ENCODE data around the gene ATP8A2. TPM values are rescaled to one million over a fixed set of nuclear protein-coding genes. Genes with fewer than 3 reads are reported as not detected.
A peak's percentile ranks its signal among the peaks of the same experiment; 100 is the strongest.
"Not testable (repeated sequence)": the region's sequence is repeated elsewhere in the genome, so short reads cannot be mapped to it uniquely, and the experiment has no call there.

The ATP8A2 gene
- total RNA-seq, 1 experiment from 2014 or later, result 1.3 TPM

DNA sequence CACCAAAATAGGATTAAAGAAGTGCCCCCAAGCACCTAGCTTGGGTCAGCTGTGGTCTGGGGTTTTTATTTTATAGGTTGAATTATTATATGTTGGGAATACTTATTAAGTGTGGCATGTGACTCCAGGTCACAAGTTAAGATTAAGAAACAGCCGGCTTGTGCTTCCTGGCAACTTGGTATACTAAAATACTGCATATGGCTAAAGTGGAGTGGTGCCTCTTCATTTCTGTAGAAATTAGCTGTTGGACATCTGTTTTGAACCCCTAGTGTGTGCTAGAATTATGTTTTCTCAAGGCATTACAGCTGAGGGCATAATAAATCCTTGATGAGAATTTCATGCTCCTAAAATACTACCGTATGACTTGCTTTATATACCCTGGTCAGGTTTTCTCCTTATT, 393.5 kb downstream of the ATP8A2 start:
- DNase-seq (ENCODE audit: low read depth), result no peak

DNA sequence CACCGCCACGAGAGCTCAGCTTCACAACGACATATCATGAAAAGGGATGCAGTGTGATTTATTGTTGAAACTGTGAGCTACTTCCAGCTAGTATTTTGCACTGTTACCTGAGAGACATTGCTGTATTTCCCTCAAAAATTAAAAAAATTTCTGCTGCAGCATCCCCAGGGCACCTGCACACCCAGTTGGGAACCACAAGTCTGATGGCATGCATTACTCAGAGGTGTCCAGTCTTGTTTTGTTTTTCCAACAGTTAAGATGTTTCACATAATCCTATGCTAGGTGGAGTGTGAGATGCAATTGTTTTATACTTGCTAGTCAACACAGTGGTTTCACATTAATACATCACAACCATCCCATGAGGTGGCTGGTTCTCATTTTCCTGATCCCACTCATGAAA, 394.8 kb downstream of the ATP8A2 start:
- no peak for DNase-seq (ENCODE audit: low read depth)

- no peak for DNase-seq (ENCODE audit: low read depth)
Observed at GRCh38 chr13:25766991-25767390, 395.2 kb downstream of the ATP8A2 start.

DNA sequence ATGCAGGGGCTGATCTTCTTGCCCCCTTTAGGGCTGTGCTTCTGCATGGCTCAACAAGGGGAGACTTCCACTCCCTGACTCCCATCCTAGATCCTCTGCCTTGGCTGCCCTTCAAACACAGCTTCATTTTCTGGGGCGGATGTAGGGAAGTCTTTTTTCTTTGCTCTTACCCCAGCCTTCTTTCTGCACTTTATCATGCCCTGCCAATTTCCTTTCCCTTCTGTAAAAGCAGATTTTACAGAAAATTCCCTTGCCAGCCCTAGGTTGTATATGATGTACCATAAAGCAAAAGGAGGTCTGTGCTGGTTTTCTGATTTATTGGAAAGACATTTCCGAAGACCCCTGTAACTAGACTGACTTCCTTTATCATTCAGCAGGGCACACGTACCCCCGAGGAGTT, 396.6 kb downstream of the ATP8A2 start:
- DNase-seq (ENCODE audit: low read depth), result no peak

DNA sequence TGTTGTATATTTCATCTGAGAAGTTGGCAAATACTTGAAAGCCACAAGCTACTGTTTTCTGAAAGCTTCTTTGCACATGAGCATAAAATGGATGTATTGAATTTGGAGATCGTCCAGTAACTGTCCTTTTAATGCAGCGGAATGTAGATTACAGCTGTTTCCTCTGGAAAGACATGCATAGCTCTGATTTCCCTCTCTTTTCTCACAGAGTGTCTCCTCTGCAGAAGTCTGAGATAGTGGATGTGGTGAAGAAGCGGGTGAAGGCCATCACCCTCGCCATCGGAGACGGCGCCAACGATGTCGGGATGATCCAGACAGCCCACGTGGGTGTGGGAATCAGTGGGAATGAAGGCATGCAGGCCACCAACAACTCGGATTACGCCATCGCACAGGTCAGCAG, 397.1 kb downstream of the ATP8A2 start:
- DNase-seq (ENCODE audit: low read depth), result no peak

GRCh38 chr13:25770601-25771000, 398.8 kb downstream of the ATP8A2 start:
- DNase-seq (ENCODE audit: low read depth), result no peak

DNA sequence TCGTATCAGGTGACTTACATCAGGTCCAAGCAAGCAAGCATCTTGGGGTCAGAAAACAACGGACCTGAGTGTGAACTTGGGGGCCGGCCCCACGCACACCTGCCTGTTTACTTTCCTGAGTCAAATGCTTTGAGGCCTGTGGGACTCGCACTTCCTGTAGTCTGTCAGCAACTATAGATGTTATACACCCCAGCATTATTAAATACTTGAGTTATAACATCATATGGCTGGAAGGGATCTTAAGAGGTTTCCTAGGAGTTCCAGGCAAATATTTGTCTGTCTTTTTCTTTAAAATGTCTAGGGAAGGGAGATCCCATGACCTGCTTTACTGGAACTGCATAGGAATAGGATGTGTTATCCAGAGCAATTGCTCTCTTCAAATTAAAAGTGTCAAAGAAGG, 399.4 kb downstream of the ATP8A2 start:
- DNase-seq (ENCODE audit: low read depth), result peak; percentile 36

- peak; percentile 47 for DNase-seq (ENCODE audit: low read depth)
Observed at GRCh38 chr13:25771641-25772478, 400.1 kb downstream of the ATP8A2 start.

- not testable (repeated sequence) for DNase-seq (ENCODE audit: low read depth)
Observed at GRCh38 chr13:25772534-25772933, 400.8 kb downstream of the ATP8A2 start.

DNA sequence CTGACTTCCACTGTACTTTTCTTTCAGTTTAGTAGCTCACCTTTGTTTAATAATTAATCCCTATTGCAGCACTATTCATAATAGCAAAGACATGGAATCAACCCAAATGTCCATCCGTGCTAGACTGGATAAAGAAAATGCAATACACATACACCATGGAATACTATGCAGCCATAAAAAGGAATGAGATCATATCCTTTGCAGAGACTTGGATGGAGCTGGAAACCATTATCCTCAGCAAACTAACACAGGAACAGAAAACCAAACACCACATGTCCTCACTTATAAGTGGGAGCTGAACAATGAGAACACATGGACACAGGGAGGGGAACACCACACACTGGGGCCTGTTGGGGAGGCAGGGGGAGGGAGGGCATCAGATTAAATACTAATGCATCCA, 402.3 kb downstream of the ATP8A2 start:
- DNase-seq (ENCODE audit: low read depth), result not testable (repeated sequence)

DNA sequence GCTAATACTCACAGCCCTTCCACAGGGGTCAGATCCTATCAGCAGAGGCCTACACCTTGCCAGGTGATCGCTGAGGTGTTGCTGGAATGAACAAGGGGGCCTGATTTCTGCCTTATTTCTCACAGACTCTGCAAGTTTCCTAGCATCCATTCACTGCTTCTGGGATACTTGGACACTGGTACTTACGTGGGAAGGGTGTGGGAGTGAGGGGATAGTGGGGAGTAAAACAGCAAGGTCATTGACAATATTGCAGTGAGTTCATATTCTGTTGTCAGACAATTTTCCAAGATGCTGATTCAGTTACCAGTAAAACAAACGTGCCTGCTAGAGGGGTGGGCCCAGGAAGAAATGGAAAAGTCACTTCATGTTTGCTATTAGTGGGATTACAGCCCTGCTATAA, 403.5 kb downstream of the ATP8A2 start:
- DNase-seq (ENCODE audit: low read depth), result no peak

DNA sequence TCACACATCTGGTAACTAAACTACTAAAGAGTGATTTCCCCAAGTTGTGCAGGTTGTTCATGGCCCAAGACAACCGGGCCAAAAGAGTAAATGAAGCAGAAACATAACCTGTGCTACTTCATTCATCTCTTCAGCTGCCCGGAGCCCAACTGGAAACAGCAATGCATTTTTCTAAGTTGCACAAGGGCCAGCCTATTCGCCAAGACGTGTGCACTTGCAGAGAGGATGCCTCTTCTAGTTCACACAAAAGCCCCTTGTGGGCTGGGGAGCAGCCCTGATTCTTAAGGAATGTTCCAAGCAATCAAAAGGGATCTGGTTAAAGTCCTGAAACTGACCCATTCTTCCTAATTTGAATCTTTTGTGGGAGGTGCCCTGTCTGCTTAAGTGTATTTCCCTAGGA, 404.2 kb downstream of the ATP8A2 start:
- DNase-seq (ENCODE audit: low read depth), result peak; percentile 17

- DNase-seq (ENCODE audit: low read depth), result no peak
Observed at GRCh38 chr13:25776722-25777121, 404.9 kb downstream of the ATP8A2 start.

DNA sequence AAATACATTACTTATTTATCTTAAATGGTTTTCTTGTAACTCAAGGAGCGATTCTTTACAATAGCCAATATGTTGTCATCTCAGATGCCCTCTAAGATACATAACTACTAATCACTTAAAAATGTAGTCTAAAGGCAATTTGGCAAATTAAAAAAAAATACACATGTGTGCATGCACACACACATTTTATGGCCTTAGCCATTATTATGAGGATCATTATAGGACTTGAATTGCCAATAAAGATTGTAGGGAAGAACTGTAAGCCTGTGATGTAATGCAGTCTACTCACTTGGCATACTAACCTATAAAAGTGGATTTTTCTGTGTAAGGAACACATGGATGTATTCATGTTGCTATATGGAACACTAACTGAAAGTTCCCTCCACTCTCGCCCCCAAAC, 405.7 kb downstream of the ATP8A2 start:
- no peak for DNase-seq (ENCODE audit: low read depth)

- no peak for DNase-seq (ENCODE audit: low read depth)
Observed at GRCh38 chr13:25778365-25778764, 406.6 kb downstream of the ATP8A2 start.

DNA sequence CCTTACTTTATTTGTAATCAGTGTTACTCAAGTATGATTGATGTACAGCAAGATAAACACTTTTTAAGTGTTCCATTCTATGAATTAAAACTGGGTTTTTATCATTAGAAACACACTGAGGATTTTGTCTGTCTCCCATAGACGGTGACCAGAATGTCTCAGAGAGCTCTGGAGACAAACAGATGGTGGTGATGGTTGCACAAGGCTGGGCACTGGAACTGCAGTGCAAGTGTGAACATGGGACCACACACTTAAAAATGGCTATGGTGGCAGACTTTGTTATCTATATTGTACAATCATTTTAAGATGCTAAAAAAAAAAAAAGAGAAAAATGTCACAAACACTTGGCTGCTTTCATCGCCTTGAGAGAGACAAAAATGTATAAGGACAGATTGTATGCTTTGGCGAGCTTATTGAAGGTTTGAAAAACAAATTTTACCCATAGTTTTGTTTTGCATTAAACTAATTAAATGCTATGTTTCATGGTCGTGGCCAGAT, 407.1 kb downstream of the ATP8A2 start:
- no peak for DNase-seq (ENCODE audit: low read depth)

DNA sequence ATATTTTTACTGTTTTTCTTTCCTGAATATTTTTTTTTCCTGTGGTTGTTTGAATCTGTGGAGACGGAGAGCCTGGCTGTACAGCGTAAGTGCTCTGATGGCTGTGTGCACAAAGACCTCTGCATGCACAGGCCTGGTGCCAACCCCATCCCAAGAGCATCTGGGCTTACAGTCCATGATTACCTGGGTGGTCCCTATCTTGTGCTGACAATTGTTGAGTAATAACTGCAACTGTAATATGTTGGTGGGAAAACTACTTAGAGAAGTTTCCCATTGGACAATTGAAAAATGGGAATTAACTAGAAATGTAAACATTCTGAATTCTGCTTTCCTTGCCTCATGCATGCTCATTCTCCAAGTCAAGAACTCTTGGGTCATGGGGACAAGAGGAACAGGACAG, 411.3 kb downstream of the ATP8A2 start:
- DNase-seq (ENCODE audit: low read depth), result no peak

DNA sequence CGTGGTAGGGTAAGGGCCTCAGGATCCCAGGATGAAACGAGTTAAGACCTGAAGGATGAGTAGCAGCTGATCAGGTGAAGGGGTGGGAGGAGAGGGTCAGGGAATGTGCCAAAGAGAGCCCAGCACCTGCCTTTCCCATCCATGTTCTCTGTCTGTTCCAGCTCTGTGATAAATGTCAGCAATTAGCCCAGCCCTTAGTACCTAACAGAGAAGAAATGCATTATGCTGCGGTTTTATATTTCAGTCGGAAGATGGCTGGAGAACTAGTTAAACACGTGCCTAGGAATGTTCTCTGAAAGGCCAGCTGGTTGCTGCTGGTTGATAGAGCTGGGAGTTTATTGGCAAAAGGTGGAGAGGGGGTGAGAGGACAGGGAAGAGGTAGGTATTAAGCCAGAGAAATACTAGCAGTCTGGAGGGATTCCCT, 411.8 kb downstream of the ATP8A2 start:
- DNase-seq (ENCODE audit: low read depth), result no peak

- no peak for DNase-seq (ENCODE audit: low read depth)
Observed at GRCh38 chr13:25784119-25784518, 412.3 kb downstream of the ATP8A2 start.

GRCh38 chr13:25790137-25790536, 418.4 kb downstream of the ATP8A2 start:
- DNase-seq (ENCODE audit: low read depth), result not testable (repeated sequence)

GRCh38 chr13:25795277-25795676, 423.5 kb downstream of the ATP8A2 start:
- no peak for DNase-seq (ENCODE audit: low read depth)

GRCh38 chr13:25796474-25796873, 424.7 kb downstream of the ATP8A2 start:
- no peak for DNase-seq (ENCODE audit: low read depth)

- no peak for DNase-seq (ENCODE audit: low read depth)
Observed at GRCh38 chr13:25798998-25799397, 427.2 kb downstream of the ATP8A2 start.

DNA sequence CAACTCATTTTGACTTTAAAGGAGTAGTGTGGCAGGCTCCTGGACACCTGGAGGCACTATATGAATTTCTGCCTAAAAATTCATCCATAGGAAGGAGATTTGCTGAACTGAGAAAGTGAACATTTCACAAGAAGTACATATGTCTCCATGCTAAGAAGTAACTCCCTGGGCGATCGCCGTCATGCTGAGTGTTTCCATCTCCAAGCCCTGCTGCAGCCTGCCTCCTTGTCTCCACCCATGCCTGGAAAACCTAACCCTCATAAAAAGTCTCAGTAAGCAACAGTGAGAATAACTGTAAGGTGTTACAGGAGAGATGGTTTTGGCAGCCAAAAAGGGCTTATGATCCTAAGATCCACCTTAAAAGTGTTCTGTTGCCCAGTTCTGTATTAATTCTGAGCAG, 428.7 kb downstream of the ATP8A2 start:
- no peak for DNase-seq (ENCODE audit: low read depth)
